ENCODE data around the gene DUSP7.
"Not testable (repeated sequence)": the region's sequence is repeated elsewhere in the genome, so short reads cannot be mapped to it uniquely, and the experiment has no call there.

The DUSP7 gene

DNA sequence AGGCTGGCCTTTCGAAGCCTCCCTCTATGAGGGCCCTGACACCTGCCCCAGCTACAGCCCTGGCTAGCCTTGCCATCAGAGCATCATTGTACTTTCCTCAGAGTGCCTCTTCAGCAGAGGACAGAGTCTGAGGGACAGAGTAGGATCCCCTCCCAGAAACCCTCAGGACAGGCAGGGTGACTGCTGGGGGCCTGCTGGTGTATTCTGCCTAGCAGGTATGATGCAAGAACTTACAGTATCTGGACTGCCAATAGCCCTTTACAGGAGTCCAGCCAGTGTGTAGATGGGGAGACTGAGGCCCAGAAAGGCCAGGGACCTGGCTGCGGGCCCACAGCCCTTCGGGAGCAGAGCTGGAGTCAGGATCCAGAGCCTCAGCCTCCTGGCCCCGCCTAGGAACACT is 19.1 kb downstream of the DUSP7 start:
- TF ChIP-seq, protein P1, sequence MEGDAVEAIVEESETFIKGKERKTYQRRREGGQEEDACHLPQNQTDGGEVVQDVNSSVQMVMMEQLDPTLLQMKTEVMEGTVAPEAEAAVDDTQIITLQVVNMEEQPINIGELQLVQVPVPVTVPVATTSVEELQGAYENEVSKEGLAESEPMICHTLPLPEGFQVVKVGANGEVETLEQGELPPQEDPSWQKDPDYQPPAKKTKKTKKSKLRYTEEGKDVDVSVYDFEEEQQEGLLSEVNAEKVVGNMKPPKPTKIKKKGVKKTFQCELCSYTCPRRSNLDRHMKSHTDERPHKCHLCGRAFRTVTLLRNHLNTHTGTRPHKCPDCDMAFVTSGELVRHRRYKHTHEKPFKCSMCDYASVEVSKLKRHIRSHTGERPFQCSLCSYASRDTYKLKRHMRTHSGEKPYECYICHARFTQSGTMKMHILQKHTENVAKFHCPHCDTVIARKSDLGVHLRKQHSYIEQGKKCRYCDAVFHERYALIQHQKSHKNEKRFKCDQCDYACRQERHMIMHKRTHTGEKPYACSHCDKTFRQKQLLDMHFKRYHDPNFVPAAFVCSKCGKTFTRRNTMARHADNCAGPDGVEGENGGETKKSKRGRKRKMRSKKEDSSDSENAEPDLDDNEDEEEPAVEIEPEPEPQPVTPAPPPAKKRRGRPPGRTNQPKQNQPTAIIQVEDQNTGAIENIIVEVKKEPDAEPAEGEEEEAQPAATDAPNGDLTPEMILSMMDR (IDR thresholded peaks at IDR 0.05; ENCODE audit: extremely low read depth, insufficient read depth, missing control alignments), result no peak
- in situ Hi-C loops (cut with MboI; ENCODE audit: low pct_unique_long_range_greater_than_20kb, low sequenced_read_pairs, unreplicated experiment), result no loop called here

DNA sequence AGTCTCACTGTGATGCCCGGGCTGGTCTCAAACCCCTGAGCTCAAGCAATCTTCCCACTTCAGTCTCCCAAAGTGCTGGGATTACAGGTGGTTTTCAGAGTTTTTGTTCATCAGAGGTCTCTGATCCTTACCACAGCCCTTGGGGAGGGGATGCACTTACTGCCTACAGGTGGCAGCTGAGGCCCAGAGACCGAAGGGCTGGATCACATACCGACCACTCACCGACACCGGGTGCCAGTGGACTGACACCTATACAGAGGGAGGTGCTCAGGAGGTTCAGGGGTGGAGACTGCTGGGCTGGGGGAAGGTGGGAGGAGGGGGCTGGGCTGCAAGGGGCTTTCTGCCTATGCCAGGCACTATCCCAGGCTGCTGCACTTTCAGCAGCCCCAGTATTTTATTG is 19.5 kb downstream of the DUSP7 start:
- TF ChIP-seq, protein P1 (IDR thresholded peaks at IDR 0.05; ENCODE audit: extremely low read depth, insufficient read depth, missing control alignments), result no peak
- no peak for DNase-seq (ENCODE audit: low spot score)
- in situ Hi-C loops (cut with MboI; ENCODE audit: low pct_unique_long_range_greater_than_20kb, low sequenced_read_pairs, unreplicated experiment), result no loop called here

More for the DNA sequence above, 19.1 kb downstream of the DUSP7 start:
- DNase-seq (ENCODE audit: low spot score), result no peak

DNA sequence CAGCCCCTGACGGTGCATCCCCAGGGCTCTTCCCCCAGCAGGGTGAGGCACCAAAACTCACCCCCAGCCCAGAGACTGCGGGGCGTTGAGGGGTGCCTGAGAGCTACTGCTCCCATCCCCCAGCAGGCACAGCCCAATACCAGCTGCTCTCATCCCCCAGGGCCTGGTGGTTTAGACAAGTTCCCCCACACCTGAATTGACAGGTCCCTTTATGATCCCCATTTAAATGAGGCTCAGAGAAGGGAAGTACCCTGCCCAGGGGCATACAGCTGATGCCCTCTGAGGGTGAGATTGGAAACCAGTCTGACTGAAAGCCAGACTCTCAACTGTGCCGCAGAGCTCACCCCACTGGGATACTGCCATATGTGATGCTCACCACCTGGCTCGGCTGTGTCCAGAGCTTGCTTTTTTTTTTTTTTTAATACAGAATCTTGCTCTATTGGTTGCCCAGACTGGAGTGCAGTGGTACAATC is 20.1 kb downstream of the DUSP7 start:
- in situ Hi-C loops (cut with MboI; ENCODE audit: low pct_unique_long_range_greater_than_20kb, low sequenced_read_pairs, unreplicated experiment), result no loop called here
- no peak for DNase-seq (ENCODE audit: low spot score)
- TF ChIP-seq, protein P1 (IDR thresholded peaks at IDR 0.05; ENCODE audit: extremely low read depth, insufficient read depth, missing control alignments), result no peak

DNA sequence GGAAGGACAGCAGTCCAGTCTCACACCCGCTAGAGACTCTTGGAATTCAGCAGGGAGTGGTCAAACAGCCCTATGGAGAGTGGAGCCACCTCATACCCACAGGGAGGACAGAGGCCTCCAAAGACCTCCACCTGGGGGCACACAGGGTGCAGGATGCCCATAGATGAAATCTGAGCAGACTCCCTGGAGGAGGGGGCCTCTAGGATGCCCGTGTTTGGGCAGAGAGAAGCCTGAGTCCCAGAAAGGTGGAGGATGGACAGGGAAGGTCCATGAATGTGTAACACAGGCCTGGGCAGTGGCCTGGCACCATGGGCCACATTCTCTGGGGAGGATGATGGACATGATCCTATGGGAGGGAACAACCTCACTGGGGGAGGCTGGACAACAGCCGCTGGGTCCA is 21.7 kb downstream of the DUSP7 start:
- TF ChIP-seq, protein P1 (IDR thresholded peaks at IDR 0.05; ENCODE audit: extremely low read depth, insufficient read depth, missing control alignments), result no peak
- in situ Hi-C loops (cut with MboI; ENCODE audit: low pct_unique_long_range_greater_than_20kb, low sequenced_read_pairs, unreplicated experiment), result no loop called here

DNA sequence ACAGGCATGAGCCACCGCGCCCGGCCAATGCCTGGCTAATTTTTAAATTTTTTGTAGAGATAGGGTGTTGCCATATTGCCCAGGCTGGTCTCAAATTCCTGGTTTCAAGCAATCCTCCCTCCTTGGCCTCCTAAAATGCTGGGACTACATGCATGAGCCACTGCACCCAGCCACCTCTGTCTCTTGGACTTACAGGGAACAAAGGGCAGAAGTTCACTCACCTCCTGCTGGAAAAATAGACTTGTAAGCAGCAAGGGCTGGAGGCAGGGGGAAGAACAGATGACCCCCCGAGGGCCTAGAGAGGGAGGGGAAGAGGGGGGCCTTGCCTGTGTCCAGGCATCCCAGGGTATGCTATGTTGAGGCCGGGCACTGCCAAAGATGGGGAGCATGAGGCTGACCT is 22.2 kb downstream of the DUSP7 start:
- in situ Hi-C loops (cut with MboI; ENCODE audit: low pct_unique_long_range_greater_than_20kb, low sequenced_read_pairs, unreplicated experiment), result no loop called here
- DNase-seq (ENCODE audit: low spot score), result no peak
- TF ChIP-seq, protein P1 (IDR thresholded peaks at IDR 0.05; ENCODE audit: extremely low read depth, insufficient read depth, missing control alignments), result no peak

More for the DNA sequence above, 21.7 kb downstream of the DUSP7 start:
- no peak for DNase-seq (ENCODE audit: low spot score)

DNA sequence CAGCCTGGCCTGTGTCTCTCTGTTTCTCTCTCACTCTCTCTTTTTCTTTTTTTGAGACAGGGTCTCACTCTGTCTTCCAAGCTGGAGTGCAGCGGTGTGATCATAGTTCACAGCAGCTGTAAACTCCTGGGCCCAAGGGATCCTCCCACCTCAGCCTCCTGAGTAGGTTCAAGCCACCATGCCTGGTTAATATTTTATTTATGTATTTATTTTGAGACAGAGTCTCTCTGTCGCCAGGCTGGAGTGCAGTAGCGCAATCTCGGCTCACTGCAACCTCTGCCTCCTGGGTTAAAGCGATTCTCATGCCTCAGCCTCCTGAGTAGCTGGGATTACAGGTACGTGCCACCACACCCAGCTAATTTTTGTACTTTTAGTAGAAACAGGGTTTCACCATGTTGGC is 22.6 kb downstream of the DUSP7 start:
- in situ Hi-C loops (cut with MboI; ENCODE audit: low pct_unique_long_range_greater_than_20kb, low sequenced_read_pairs, unreplicated experiment), result not testable (repeated sequence)

DNA sequence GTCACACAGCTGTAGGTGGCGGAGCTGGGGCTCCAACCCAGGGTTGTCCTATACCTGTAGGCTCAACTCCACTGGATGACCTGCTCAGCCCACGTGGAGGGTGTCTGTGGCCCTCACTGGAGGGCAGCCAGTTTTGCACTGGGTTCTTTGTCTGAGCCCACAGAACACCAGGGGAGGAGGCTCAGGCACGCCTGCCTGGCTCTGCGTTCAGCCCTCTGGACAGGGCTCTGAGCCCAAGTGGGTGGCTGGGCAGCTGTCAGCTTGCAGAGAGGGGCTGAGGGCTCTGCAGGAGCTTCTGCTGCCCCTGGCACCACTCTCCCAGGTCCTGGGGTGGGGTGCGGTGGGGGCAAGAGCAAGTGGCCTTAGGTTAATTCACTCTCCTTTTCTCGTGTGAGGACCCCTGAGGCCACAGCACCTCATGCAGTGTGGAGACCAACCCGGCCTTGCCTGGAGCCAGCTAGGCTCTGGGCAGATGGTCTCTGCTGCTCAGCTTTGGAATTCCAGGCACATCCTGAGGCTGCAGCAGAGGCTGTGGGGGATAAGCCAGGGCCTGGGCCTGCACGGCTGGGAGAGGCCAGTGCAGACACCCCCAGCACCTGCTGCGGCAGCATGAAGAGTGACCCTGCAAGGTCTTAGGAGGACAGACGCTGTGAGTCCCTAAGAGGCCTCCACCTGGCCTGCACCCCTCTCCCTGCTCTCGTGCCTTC is 23.5 kb downstream of the DUSP7 start:
- no peak for DNase-seq (ENCODE audit: low spot score)
- TF ChIP-seq, protein P1 (IDR thresholded peaks at IDR 0.05; ENCODE audit: extremely low read depth, insufficient read depth, missing control alignments), result no peak
- in situ Hi-C loops (cut with MboI; ENCODE audit: low pct_unique_long_range_greater_than_20kb, low sequenced_read_pairs, unreplicated experiment), result no loop called here

More for the DNA sequence above, 22.6 kb downstream of the DUSP7 start:
- not testable (repeated sequence) for DNase-seq (ENCODE audit: low spot score)
